GM19043 (cell line): ENCODE results near the gene OR6F1.
"Not testable (repeated sequence)": the region's sequence is repeated elsewhere in the genome, so short reads cannot be mapped to it uniquely, and the experiment has no call there.

Experiments
- ATAC-seq: cut with Tn5 transposase; IDR thresholded peaks from one replicate; pipeline ENCODE4 v1.9.1; 2021; ENCODE audit warnings: low read depth; ENCODE audit not compliant: unreplicated experiment

OR6F1 gene

DNA sequence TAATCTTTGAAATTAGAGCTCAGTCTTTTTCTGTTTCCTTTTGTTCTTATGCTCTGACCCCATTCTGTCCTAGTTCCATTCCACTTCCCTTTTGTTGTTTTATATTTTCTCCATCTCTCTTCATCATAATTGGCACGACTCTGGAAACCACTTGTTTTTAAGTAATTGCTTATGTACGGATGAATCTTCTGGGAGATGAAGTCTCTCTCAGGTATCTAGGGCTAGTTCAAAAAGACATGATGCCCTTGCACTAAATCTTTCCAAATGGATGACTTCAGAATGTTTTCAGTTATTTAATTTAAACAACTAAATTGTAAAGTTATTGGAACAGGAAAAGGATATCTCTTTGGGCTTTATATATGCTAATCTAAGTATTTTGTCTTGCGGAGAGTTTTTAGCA is at the start of gene OR6F1:
Gene OR6F1 (minus strand): TSS at position 101 of the 400 bp plus-strand sequence. CDS start 3,891 bp downstream, outside the sequence.
- ATAC-seq = no peak

GRCh38 chr1:247760456-247760855 is 44.0 kb upstream of the OR6F1 start, which contains the start of gene OR1C1:
TSS of gene OR1C1 (minus strand) at chr1:247760556. CDS start at chr1:247758406, 2,150 bp downstream.
- no peak for ATAC-seq

DNA sequence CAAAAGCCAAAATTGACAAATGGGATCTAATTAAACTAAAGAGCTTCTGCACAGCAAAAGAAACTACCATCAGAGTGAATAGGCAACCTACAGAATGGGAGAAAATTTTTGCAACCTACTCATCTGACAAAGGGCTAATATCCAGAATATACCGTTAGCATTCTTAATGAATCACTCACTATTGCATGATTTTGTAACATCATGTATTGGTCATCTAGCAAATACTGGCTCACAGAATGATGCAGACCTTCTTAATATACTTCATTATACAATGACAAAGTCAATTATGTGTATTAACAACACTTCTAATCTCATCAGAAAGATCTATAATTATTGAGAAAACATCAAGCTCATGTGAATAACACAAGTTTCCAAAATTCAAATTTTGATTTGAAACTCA is 37.9 kb upstream of the OR6F1 start:
- not testable (repeated sequence) for ATAC-seq

- ATAC-seq = no peak
Measured at GRCh38 chr1:247749870-247750269, 33.4 kb upstream of the OR6F1 start.

- ATAC-seq = no peak
Measured at GRCh38 chr1:247748041-247748440, 31.6 kb upstream of the OR6F1 start, which contains the start of gene OR14A2. TSS of gene OR14A2 (minus strand) at chr1:247748141.

- no peak for ATAC-seq
Measured at GRCh38 chr1:247747616-247748015, 31.2 kb upstream of the OR6F1 start.

DNA sequence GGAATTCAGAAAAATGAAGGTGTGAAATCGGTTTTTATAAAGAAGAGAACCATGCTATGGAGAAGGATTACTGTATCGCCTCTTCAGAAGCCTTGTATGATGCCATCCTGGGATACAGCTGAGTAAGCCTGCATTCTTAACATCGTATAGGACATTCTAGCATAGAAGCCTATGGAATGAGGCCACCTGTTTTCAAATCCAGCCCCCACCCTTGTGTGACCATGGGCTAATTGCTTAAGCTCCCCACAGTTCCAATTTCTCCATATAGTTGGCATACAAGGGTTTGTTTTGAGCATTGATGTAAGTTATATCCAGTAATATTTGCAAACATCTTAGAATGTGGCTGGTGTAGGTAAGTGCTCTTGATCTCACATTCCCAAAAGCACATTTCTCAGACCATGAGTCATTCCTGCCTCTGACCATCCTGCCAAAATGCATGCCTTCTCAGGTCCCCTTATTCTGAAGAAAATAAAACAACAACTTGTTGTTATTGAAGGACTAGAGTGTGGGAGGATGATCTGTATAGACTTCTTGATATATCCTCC is 30.0 kb upstream of the OR6F1 start:
- ATAC-seq = no peak

GRCh38 chr1:247742215-247742760 is 25.8 kb upstream of the OR6F1 start:
- not testable (repeated sequence) for ATAC-seq

DNA sequence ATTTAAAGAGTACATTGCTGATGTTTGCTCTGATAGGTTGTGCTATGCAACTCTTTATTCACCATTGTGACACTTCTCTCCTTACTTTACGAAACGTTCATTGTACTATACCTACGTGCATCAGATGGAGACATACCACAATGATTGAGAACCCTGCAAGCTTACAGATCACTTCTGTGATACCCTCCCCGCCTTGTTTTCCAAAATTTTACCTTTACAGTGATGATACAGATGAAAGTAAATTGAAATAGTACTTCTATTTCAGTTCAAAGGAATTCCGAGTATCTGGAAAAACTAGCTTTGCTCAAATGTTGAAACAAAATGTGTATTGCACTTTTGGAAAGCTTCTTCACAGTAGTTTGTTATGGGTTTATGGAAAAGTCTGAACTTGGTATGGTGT is 25.3 kb upstream of the OR6F1 start:
- no peak for ATAC-seq

DNA sequence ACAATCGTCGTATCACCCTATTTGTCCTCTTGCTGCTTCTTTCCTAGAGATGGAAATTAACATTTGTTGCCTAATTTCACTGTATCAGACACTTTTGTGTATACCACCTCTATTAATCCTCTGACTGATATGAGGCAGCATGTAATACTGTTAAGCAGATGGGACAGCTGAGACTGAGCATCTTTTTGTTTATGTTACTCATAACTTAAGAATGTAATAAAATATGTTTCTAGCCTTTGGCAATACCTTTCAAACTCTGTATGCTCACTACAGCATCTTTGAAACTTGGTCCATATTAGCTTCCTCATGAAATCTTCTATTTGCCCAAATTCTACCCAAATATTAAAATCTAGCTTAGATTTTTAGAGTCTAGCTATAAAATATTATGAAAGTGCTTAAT is 24.3 kb upstream of the OR6F1 start:
- ATAC-seq = no peak

DNA sequence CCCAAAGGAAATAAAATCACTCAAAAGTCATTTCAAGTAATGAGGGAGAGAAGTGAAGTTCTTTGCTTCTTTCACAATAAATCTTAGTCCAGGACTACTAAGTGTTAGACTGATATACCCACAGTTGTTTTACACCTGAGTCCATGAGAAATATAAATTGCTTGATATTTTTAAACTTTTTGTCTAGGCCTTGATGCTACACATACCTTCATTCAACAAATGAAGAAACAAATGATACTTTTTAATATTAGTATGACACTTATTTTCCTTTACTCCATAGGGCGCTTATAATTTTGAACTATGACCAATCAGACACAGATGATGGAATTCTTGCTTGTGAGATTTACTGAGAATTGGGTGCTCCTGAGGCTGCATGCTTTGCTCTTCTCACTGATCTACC is 21.9 kb upstream of the OR6F1 start, which contains the start of gene OR14K1:
Gene OR14K1 (plus strand): TSS at position 301 of the 400 bp plus-strand sequence. CDS start 0 bp downstream, at position 301.
- ATAC-seq = no peak

DNA sequence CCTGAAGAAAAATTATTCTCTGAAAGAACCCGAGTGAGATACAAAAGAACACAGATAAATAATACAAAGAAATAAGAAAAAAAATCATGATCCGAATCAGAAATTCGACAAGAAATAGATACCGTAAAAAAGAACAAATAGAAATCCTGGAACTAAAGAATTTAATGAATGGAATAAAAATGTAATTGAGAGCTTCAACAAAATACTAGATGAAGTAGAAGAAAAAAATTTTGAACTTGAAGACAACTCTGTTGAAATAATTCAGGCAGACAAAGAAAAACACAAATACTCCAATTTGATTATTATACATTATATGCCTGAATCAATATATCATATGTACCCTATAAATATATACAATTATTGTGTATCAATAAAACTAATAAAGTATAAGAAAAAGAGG is 4.8 kb upstream of the OR6F1 start:
- no peak for ATAC-seq

- ATAC-seq = no peak
Measured at GRCh38 chr1:247713753-247714152, 2.7 kb downstream of the OR6F1 start.

DNA sequence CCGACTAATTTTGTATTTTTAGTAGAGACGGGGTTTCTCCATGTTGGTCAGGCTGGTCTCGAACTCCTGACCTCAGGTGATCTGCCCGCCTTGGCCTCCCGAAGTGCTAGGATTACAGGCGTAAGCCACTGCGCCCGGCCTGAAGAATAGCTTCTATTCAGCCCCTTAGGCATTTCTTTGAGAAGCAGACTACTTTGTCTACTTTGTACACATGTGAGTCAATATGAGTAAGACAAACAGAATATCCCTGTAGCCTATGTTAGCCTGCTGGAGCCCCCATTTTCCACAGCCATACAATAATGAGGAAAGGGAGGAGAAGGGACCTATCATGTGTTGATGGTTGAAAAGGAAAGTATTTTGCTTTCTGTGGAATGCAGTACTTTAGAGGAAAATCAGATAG is 5.8 kb downstream of the OR6F1 start:
- ATAC-seq = not testable (repeated sequence)

- ATAC-seq = no peak
Measured at GRCh38 chr1:247701338-247701737, 15.1 kb downstream of the OR6F1 start.

DNA sequence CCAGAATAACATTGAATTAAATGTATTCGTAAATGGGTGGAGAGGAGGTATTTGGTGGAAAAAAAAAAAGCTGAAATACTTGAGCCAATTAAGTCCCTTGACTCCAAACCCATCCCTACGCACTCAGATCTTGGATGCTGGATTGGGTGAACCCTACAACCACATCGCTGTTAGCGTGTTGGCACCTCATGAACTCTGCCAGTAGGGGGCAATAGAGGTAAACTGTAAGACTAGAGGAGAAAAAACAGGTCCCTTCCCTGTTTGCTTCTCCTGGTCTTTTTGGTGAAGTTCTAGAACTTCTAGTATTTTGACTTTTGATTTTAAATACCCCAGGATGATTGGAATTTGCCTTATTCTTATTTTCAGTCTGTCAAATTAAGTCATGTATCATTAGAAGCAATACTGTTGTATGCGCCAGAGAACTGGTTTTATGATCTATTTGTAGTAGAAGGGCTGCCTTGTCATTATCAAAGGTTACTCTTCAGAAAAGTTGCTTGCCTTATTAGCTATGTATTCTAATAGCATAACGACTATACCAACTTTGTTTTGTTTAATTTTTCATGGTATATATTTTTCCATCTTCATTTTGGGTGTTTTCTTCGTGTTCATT is 35.1 kb downstream of the OR6F1 start:
- ATAC-seq = peak; percentile 83

GRCh38 chr1:247680171-247680570 is 36.3 kb downstream of the OR6F1 start:
- ATAC-seq = no peak

- no peak for ATAC-seq
Measured at GRCh38 chr1:247679639-247680038, 36.8 kb downstream of the OR6F1 start, which contains the start of gene OR13G1. TSS of gene OR13G1 (minus strand) at chr1:247679739. CDS start at chr1:247673041, 6,698 bp downstream.

- no peak for ATAC-seq
Measured at GRCh38 chr1:247669225-247669624, 47.2 kb downstream of the OR6F1 start.
